AML-193 (cell line): Measurements from ENCODE around the gene COL6A1.

Experiments used
- DNase-seq, 2 experiments: peaks; one replicate each; lab custom pipeline; 2025; lab: John Stamatoyannopoulos, UW

Gene COL6A1

GRCh38 chr21:46050668-46051378, 69.3 kb downstream of the COL6A1 start:
- DNase-seq = no peak

- no peak for DNase-seq
These were observed 69.8 kb downstream of the COL6A1 start for GRCh38 chr21:46051379-46051770.

DNA sequence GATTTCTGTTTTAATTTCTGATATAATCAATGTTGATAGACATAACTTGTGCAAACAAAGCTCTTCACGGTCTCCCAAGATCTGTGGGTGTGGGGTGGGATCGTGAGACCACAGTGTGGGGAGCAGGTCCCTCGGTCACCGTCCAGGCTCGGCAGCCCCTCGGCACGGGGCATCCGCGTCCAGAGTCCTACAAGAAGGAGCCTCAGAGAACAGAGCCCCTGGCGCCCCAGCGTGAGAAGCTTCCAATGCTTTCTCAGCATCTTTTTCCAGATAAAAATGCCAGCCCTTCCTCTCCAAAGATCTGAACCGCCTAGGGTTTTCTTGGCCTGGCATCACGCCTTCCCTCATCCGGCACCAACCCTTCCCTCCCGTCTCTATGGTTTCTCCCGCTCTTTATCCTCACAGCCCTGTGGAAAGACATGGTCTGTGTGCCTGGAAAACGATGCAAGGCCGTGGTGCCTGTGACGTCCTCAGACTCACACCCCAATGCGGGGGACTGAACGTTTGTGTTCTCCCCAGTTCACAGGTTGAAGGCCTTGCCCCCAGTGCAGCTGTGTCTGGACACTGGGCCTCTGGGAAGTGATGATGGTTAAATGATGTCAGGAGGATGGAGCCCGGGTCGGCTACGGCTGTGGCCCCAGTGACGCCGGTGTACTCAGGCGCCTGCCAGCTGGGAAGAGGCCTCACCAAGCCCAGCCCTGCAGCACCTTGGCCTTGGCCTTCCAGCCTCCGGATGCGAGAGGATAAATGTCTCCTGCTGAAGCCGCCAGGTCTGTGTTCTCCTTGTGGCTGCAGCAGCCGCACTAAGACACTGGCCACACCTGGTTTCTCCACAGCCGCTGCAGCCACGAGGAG, 70.5 kb downstream of the COL6A1 start:
- DNase-seq = no peak

GRCh38 chr21:46052703-46053651, 71.4 kb downstream of the COL6A1 start:
- DNase-seq = no peak

DNA sequence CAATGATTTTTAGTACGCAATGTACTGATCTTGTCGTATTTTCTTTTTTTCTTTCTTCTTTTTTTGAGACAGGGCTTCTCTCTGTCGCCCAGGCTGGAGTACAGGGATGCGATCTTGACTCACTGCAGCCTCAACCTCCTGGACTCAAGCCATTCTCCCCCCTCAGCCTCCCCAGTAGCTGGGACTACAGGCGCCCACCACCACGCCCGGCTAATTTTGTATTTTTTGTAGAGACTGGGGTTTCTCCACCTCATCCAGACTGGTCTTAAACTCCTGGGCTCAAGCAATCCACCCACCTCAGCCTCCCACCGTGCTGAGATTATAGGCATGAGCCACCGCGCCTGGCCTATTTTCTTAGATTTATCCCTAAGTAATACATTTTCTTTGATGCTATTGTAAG, 72.5 kb downstream of the COL6A1 start:
- DNase-seq = no peak

- no peak for DNase-seq
These were observed 72.9 kb downstream of the COL6A1 start for GRCh38 chr21:46054451-46054881.
